A549 (cell line): ENCODE data around the gene STYXL1. TPM values are rescaled to one million over a fixed set of nuclear protein-coding genes. Genes with fewer than 3 reads are reported as not detected.
A peak's percentile ranks its signal among the peaks of the same experiment; 100 is the strongest.

Experiments used
- ATAC-seq, 2 experiments: fragments of 200-7000 bp in 1 of 2; fragments of >200 bp in 1 of 2; cut with Nextera tagmentation in 1 of 2; cut with Tn5 transposase in 1 of 2; 3 replicates each; pipeline versions ENCODE4 v1.8.0 to v1.9.1; 2018 to 2020; ENCODE audit warnings: mild to moderate bottlenecking in 1 of 2, moderate library complexity in 1 of 2
- CTCF ChIA-PET: fragments of 300-600 bp; sonication (Branson Sonifier 250); formaldehyde crosslinking; extraction: SDS; loops from one replicate; lab custom pipeline; 2021; ENCODE audit warnings: antibody characterized with exemption, inconsistent platforms; lab: Yijun Ruan, JAX
- POLR2A ChIA-PET: fragments of 350-600 bp; formaldehyde crosslinking; extraction: SDS; loops from one replicate; lab custom pipeline; 2021; ENCODE audit warnings: antibody characterized with exemption, inconsistent platforms; lab: Yijun Ruan, JAX
- DNase-seq, 2 experiments: peaks; one replicate each; pipeline versions ENCODE4 v3.0.0 to v3.0.0-alpha.2; 2011 to 2016; ENCODE audit warnings: low read depth in 1 of 2, low spot score in 1 of 2
- FAIRE-seq: peaks from 2 replicates; lab custom pipeline; 2011; peaks lifted over from hg19 to GRCh38; lab: Jason Lieb, UNC
- H3K27ac ChIP-seq, 2 experiments: fragments of >200 bp; sonication (Bioruptor Twin); formaldehyde crosslinking; 3 replicates each; pipeline ENCODE4 v1.5.1; 2016 to 2017
- H3K4me1 ChIP-seq: fragments of >200 bp; sonication (Bioruptor Twin); formaldehyde crosslinking; 3 replicates; pipeline ENCODE4 v1.6.1; 2016
- H3K4me2 ChIP-seq: fragments of >200 bp; sonication (Bioruptor Twin); formaldehyde crosslinking; 3 replicates; pipeline ENCODE4 v1.6.1; 2016
- H3K4me3 ChIP-seq: fragments of >200 bp; sonication (Bioruptor Twin); formaldehyde crosslinking; 3 replicates; pipeline ENCODE4 v1.5.1; 2016
- H3K9me3 ChIP-seq: fragments of >200 bp; sonication (Bioruptor Twin); formaldehyde crosslinking; 3 replicates; pipeline ENCODE4 v1.6.1; 2016
- BCL3 ChIP-seq: fragments of >200 bp; sonication (Bioruptor Twin); formaldehyde crosslinking; IDR thresholded peaks from 3 replicates; pipeline ENCODE4 v1.6.1; 2016
- CHD4 ChIP-seq: fragments of 200-600 bp; sonication (generic); IDR thresholded peaks from 2 replicates; pipeline ENCODE4 v1.6.1; 2016; ENCODE audit warnings: antibody characterized with exemption, mild to moderate bottlenecking, borderline replicate concordance
- E2F6 ChIP-seq: IDR thresholded peaks from 2 replicates; pipeline ENCODE4 v1.6.1; 2012; ENCODE audit warnings: low read depth, borderline replicate concordance
- GATA3 ChIP-seq: IDR thresholded peaks from 2 replicates; pipeline ENCODE4 v1.6.1; 2012; ENCODE audit warnings: borderline replicate concordance
- HDAC2 ChIP-seq: fragments of 200-600 bp; sonication (generic); IDR thresholded peaks from 2 replicates; pipeline ENCODE4 v1.6.1; 2016
- HES2 ChIP-seq: fragments of >200 bp; sonication (Bioruptor Twin); formaldehyde crosslinking; IDR thresholded peaks from 2 replicates; pipeline ENCODE4 v1.6.1; 2016
- HEYL ChIP-seq: fragments of 250-450 bp; sonication (Bioruptor Pico); IDR thresholded peaks from 2 replicates; pipeline ENCODE4 v1.8.0; 2021; ENCODE audit warnings: mild to moderate bottlenecking, moderate library complexity
- JUN ChIP-seq, 2 experiments: fragments of >200 bp; sonication (Bioruptor Twin); formaldehyde crosslinking; IDR thresholded peaks; 2 replicates in 1 of 2; 3 replicates in 1 of 2; pipeline ENCODE4 v1.6.1; 2016 to 2017
- KDM1A ChIP-seq: fragments of 200-600 bp; sonication (generic); IDR thresholded peaks from 2 replicates; pipeline ENCODE4 v1.6.1; 2016; ENCODE audit warnings: low read depth, mild to moderate bottlenecking
- MAFK ChIP-seq: fragments of 450-650 bp; IDR thresholded peaks from 2 replicates; pipeline ENCODE4 v1.6.1; 2014; ENCODE audit not compliant: partially characterized antibody
- MAX ChIP-seq: IDR thresholded peaks from 2 replicates; pipeline ENCODE4 v1.6.1; 2012
- MYC ChIP-seq: IDR thresholded peaks from 2 replicates; pipeline ENCODE4 v1.6.1; 2012; ENCODE audit warnings: mild to moderate bottlenecking, inconsistent platforms, low read length, improper control_type of control experiment, borderline replicate concordance
- NPAS2 ChIP-seq: fragments of 250-450 bp; sonication (Bioruptor Pico); IDR thresholded peaks from 2 replicates; pipeline ENCODE4 v1.8.0; 2022; ENCODE audit warnings: mild to moderate bottlenecking, moderate library complexity, borderline replicate concordance
- PBX3 ChIP-seq: IDR thresholded peaks from 2 replicates; pipeline ENCODE4 v1.6.1; 2012
- PHF8 ChIP-seq: fragments of 200-600 bp; sonication (generic); IDR thresholded peaks from 2 replicates; pipeline ENCODE4 v1.6.1; 2016; ENCODE audit warnings: low read depth, mild to moderate bottlenecking, antibody characterized with exemption, moderate library complexity, borderline replicate concordance
- POLR2A ChIP-seq: IDR thresholded peaks from 2 replicates; pipeline ENCODE4 v1.6.1; 2012; ENCODE audit warnings: mild to moderate bottlenecking, low read length
- RARB ChIP-seq: fragments of 250-450 bp; sonication (Bioruptor Pico); IDR thresholded peaks from 2 replicates; pipeline ENCODE4 v1.8.0; 2021; ENCODE audit warnings: mild to moderate bottlenecking, moderate library complexity
- RCOR1 ChIP-seq: fragments of 150-350 bp; IDR thresholded peaks from 2 replicates; pipeline ENCODE4 v1.6.1; 2014; ENCODE audit warnings: antibody characterized with exemption, low read length, low read depth
- USF2 ChIP-seq: fragments of 450-650 bp; IDR thresholded peaks from 2 replicates; pipeline ENCODE4 v1.6.1; 2014; ENCODE audit warnings: antibody characterized with exemption
- ZC3H11A ChIP-seq: fragments of 450-650 bp; IDR thresholded peaks from 2 replicates; pipeline ENCODE4 v1.6.1; 2014; ENCODE audit warnings: antibody characterized with exemption, mild to moderate bottlenecking
- WGBS: methylation state at CpG from one replicate; pipeline ENCODE4 v1.1.6; 2017; ENCODE audit errors: missing lambda C conversion rate; 5-methylcytosine and 5-hydroxymethylcytosine counted together
- polyA plus RNA-seq, 4 experiments: library from polyadenylated mRNA; depleted of rRNA in 3 of 4; stranded (reverse); fragments of >200 nt; fragmentation: RNase III in 1 of 4; extraction: RNeasy Plus Mini Kit Qiagen cat#74134 plus additional on column Dnase treatment in 1 of 4; gene quantifications; 2 replicates in 3 of 4; 3 replicates in 1 of 4; pipeline ENCODE4 v1.2.3, GENCODE V29; 2011 to 2017

The STYXL1 gene
- polyA plus RNA-seq, 2 of the 4 experiments (the other 2 are of a cell fraction) = 36.0 to 76.8 TPM

GRCh38 chr7:75995052-75995471 is 52.7 kb downstream of the STYXL1 start:
- peak overlapping the region; percentile 34 to 91 for H3K27ac ChIP-seq
- peak overlapping the region; percentile 75 for H3K4me3 ChIP-seq
- TF ChIP-seq POLR2A = no peak
- TF ChIP-seq RCOR1 = no peak
- TF ChIP-seq PBX3 = no peak
- TF ChIP-seq NPAS2 = no peak
- no peak for TF ChIP-seq HES2
- no peak for TF ChIP-seq E2F6
- no peak for TF ChIP-seq GATA3
- TF ChIP-seq MYC = no peak
- no peak for TF ChIP-seq RARB
- 87% methylated on average over 11 of the region's 11 CpGs for WGBS
- H3K9me3 ChIP-seq = no peaks in the 10 kb centered on the region
- ATAC-seq = peak in 1 of 2 experiments; percentile 0; a peak in 2 of 6 replicates
- no peak for DNase-seq
- ChIA-PET POLR2A (interaction anchor here (0.6 to 2.7 kb wide), 2 partner anchors 53 to 79 kb away, joined by 3 to 13 read pairs; partner anchors contain the start of genes POR and STYXL1), CTCF (interaction anchor here (0.7 to 1.1 kb wide), 2 partner anchors 8 to 25 kb away, joined by 3 to 4 read pairs; no protein-coding TSS in a partner anchor)
- FAIRE-seq = no peak
- H3K4me1 ChIP-seq = peaks cover 26% of the 10 kb centered on the region
- H3K4me2 ChIP-seq = peak overlapping the region; percentile 92

GRCh38 chr7:75994388-75995051 is 53.3 kb downstream of the STYXL1 start, which contains the start of gene TMEM120A:
Gene TMEM120A, minus strand, starts transcription at chr7:75994595. Its CDS starts 25 bp downstream, at chr7:75994570.
- Histone ChIP-seq H3K27ac (peak within 1 kb of the TSS; percentile 75 to 91), H3K4me1 (peaks cover 32% of the 10 kb centered on the region), H3K4me2 (peak within 1 kb of the TSS; percentile 92), H3K4me3 (peak within 1 kb of the TSS; percentile 75), H3K9me3 (no peaks in the 10 kb centered on the region)
- TF ChIP-seq JUN (IDR thresholded peaks at IDR 0.05) (peak in 1 of 2 experiments; percentile 49; a peak in 2 of 5 replicates), KDM1A (peak; percentile 50; the same call in 1 of the 2 replicates), POLR2A (peak; percentile 76), USF2 (peak; percentile 66), HEYL (no peak), RCOR1 (0 out of 2 replicates have a peak, but pooled peaks have one; percentile 50), CHD4 (peak; percentile 57; the same call in 1 of the 2 replicates), PHF8 (peak; percentile 51; the same call in 1 of the 2 replicates), HDAC2 (peak; percentile 75; the same call in 1 of the 2 replicates), MAX (peak; percentile 72), MAFK (no peak), ZC3H11A (no peak), BCL3 (0 out of 3 replicates have a peak, but pooled peaks have one; percentile 29)
- ChIA-PET CTCF (interaction anchor here (0.5 to 2.6 kb wide), 4 partner anchors 9 to 1515 kb away, joined by 3 to 9 read pairs (median 4); no protein-coding TSS in a partner anchor), POLR2A (interaction anchor here (0.6 to 2.7 kb wide), 2 partner anchors 53 to 79 kb away, joined by 3 to 13 read pairs; partner anchors contain the start of genes POR and STYXL1)
- ATAC-seq (peak; percentile 84 to 93), DNase-seq (peak; percentile 87 to 98), FAIRE-seq (no peak)
- 6% methylated on average over 21 of the region's 51 CpGs for WGBS
